Colonic mucosa (tissue), 4 donors: ENCODE data around the gene KCNMB1. TPM values are rescaled to one million over a fixed set of nuclear protein-coding genes. Genes with fewer than 3 reads are reported as not detected.

ENCODE experiments used
- DNase-seq: peaks from one replicate; pipeline ENCODE4 v3.0.0-alpha.2; 2020
- H3K27ac ChIP-seq: fragments of 200-600 bp; one replicate; pipeline ENCODE4 v1.8.0; 2021
- H3K27me3 ChIP-seq: fragments of 200-600 bp; one replicate; pipeline ENCODE4 v1.8.0; 2021
- H3K36me3 ChIP-seq: fragments of 200-600 bp; one replicate; pipeline ENCODE4 v1.8.0; 2021
- H3K4me1 ChIP-seq: fragments of 200-600 bp; one replicate; pipeline ENCODE4 v1.8.0; 2021; ENCODE audit warnings: mild to moderate bottlenecking
- H3K4me3 ChIP-seq: fragments of 200-600 bp; one replicate; pipeline ENCODE4 v1.8.0; 2021
- H3K9ac ChIP-seq, 2 donors: one replicate each; pipeline ENCODE4 v1.7.0; 2013; ENCODE audit warnings: control low read depth in 2 of 2, low read depth in 2 of 2, low read length in 2 of 2
- H3K9me3 ChIP-seq: fragments of 200-600 bp; one replicate; pipeline ENCODE4 v1.8.0; 2021
- intact Hi-C: fragments of 100-400 bp; cut with DNase I; formaldehyde crosslinking; loops from one replicate; pipeline ENCODE4 v1.14.1; 2022
- total RNA-seq, 2 donors: library from RNA; stranded (reverse); fragmentation: NEBNext Ultra II Directional in 1 of 2; extraction: Animal tissue kit (Norgen Biotek cat#: 25700) in 1 of 2; gene quantifications; one replicate each; pipeline ENCODE4 v1.2.1, GENCODE V29; 2021
- TF ChIP-seq, protein P1 (sequence below): fragments of 200-600 bp; IDR thresholded peaks from one replicate; pipeline ENCODE4 v1.8.0; 2022; ENCODE audit warnings: antibody characterized with exemption, mild to moderate bottlenecking
- donor health status: healthy.
- donor health status: DM: no; HTN: no; CAD: no.
- donor health status: DM: no; HTN: no; CAD: no.

Gene KCNMB1
- total RNA-seq, 2 donors from 2014 or later = 0.42 to 6.9 TPM

DNA sequence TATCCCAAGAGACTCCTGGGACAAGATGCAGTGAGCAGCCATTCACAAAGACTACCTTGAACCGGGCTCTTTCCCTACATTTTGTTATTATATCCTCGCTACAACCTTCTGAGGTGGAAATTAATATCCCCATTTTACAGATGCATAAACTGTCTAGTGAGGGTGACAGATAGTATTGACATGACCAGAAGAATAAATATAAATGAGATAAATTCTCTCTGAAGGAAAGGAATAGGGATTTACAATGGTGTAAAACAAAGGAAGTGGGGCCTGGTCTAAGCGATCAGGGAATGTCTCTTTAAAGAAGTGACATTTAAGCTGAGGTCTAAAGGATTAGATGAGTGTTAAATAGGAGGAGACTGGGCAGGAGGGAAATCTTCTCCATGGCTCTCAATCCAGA, 43.5 kb upstream of the KCNMB1 start:
- no peaks in the 10 kb centered on the region for H3K9me3 ChIP-seq
- no peak overlapping the region for H3K27ac ChIP-seq
- TF ChIP-seq, protein P1, sequence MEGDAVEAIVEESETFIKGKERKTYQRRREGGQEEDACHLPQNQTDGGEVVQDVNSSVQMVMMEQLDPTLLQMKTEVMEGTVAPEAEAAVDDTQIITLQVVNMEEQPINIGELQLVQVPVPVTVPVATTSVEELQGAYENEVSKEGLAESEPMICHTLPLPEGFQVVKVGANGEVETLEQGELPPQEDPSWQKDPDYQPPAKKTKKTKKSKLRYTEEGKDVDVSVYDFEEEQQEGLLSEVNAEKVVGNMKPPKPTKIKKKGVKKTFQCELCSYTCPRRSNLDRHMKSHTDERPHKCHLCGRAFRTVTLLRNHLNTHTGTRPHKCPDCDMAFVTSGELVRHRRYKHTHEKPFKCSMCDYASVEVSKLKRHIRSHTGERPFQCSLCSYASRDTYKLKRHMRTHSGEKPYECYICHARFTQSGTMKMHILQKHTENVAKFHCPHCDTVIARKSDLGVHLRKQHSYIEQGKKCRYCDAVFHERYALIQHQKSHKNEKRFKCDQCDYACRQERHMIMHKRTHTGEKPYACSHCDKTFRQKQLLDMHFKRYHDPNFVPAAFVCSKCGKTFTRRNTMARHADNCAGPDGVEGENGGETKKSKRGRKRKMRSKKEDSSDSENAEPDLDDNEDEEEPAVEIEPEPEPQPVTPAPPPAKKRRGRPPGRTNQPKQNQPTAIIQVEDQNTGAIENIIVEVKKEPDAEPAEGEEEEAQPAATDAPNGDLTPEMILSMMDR = no peak
- H3K27me3 ChIP-seq = no peaks in the 10 kb centered on the region
- no peak for DNase-seq
- no peaks in the 10 kb centered on the region for H3K36me3 ChIP-seq
- H3K4me1 ChIP-seq = no peaks in the 10 kb centered on the region
- intact Hi-C loops = no loop called here
- no peak overlapping the region for H3K9ac ChIP-seq
- no peak overlapping the region for H3K4me3 ChIP-seq

DNA sequence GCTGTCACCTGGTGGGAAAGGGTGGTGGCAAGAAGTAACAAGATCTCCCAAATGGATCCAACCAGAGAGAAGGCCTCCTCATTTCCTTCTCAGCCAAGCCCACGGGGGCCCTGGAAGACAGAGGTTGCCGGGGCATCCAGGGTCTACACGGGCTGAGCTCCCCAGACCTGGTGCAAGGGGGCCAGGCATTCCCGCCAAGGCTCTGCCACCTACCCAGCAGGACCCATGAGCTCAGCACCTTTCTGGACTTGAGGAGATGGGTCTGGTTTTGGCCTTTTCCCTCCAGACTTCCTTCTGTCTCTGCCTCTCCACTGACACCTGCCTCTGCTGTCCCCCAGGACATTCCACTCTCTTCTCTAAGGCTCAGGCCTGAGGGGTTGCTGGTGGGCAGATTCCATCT, 42.4 kb upstream of the KCNMB1 start:
- H3K9me3 ChIP-seq = no peaks in the 10 kb centered on the region
- H3K4me3 ChIP-seq = no peak overlapping the region
- H3K27ac ChIP-seq = no peak overlapping the region
- no peaks in the 10 kb centered on the region for H3K27me3 ChIP-seq
- no peak overlapping the region for H3K9ac ChIP-seq
- H3K36me3 ChIP-seq = no peaks in the 10 kb centered on the region
- TF ChIP-seq, protein P1 = no peak
- intact Hi-C loops = no loop called here
- no peaks in the 10 kb centered on the region for H3K4me1 ChIP-seq
- DNase-seq = no peak

DNA sequence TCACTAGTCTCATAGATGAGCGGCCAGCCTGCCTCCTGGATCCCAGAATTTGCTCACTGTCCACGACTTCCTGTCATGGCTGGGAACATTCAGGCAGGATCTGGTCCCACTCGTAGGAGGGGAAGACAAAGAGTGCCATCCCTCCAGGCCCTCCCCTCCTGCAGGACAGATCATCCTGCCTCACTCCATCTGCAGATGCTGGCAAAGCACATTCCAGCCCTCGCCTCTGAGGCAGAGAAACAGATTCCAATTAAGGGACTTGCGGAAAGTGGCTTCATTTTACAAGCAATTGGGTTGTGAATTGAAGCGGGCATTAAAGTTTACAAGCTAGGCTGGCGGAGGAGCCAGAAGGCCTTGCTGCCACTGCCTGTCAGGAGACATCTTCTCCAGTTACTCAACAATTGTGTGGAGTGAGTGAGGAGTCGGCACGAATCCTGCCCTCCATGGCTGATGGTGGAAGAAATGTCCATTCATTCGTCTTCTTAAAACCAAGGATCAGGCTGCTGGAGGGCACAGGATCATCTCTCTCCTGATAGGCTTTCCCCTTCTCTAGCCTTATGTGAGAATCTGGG, 41.8 kb upstream of the KCNMB1 start:
- H3K4me3 ChIP-seq = no peak overlapping the region
- TF ChIP-seq, protein P1 = no peak
- no peak overlapping the region for H3K9ac ChIP-seq
- no peaks in the 10 kb centered on the region for H3K36me3 ChIP-seq
- H3K27me3 ChIP-seq = no peaks in the 10 kb centered on the region
- DNase-seq = no peak
- H3K4me1 ChIP-seq = no peaks in the 10 kb centered on the region
- intact Hi-C loops = no loop called here
- H3K9me3 ChIP-seq = no peaks in the 10 kb centered on the region
- no peak overlapping the region for H3K27ac ChIP-seq

DNA sequence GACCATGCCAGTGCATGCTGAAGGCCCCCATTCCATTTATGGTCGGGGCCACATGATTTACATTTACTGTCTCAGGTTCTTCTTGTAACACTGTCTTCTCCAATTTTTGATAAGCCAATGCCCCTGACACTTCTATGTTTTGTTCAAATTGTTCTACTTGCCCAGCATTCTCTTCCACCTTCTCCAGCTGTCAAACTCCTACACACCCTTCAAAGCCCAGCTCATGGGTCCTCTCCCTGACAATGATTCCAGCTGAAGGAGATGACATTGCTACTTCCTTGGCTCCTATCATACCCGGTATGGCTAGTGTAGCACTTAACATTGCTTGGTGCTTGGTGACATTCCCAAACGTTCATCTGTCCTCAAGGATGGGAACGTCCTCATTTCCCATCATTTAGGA, 41.1 kb upstream of the KCNMB1 start:
- Histone ChIP-seq H3K27me3 (no peaks in the 10 kb centered on the region), H3K27ac (no peak overlapping the region), H3K4me1 (no peaks in the 10 kb centered on the region), H3K9me3 (no peaks in the 10 kb centered on the region), H3K4me3 (no peak overlapping the region), H3K36me3 (no peaks in the 10 kb centered on the region), H3K9ac (no peak overlapping the region)
- intact Hi-C loops = no loop called here
- TF ChIP-seq, protein P1 = no peak
- no peak for DNase-seq

DNA sequence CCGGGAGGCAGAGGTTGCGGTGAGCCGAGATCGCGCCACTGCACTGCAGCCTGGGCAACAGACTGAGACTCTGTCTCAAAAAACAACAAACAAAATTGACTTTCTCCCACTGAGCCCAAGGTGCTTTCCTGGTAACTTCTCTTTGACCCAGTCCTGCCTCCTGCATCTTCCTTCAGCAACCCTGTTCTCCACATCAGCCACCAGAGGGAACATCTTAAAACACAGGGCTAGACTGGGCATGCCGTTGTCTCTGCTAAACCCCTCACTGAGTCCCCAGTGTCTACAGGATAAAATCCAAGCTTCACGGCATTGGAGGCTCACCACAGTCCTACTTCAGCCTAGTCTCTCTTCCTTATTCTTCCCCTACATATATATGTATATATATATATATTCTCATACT, 39.8 kb upstream of the KCNMB1 start:
- Histone ChIP-seq H3K27me3 (no peaks in the 10 kb centered on the region), H3K9me3 (no peaks in the 10 kb centered on the region), H3K4me1 (no peaks in the 10 kb centered on the region), H3K4me3 (no peak overlapping the region), H3K36me3 (no peaks in the 10 kb centered on the region), H3K9ac (no peak overlapping the region), H3K27ac (no peak overlapping the region)
- intact Hi-C loops = no loop called here
- TF ChIP-seq, protein P1 = no peak
- no peak for DNase-seq
